Ascending aorta (tissue), 2 donors: Measurements from ENCODE around the gene PDIA6. TPM values are rescaled to one million over a fixed set of nuclear protein-coding genes. Genes with fewer than 3 reads are reported as not detected.

Experiments used
- DNase-seq, 2 donors: peaks; one replicate each; pipeline ENCODE4 v3.0.0-alpha.2; 2019; ENCODE audit warnings: low spot score in 2 of 2
- H3K27ac ChIP-seq, 2 donors: fragments of 200-600 bp; sonication (generic); one replicate each; pipeline ENCODE4 v1.5.1; 2016 to 2017; ENCODE audit warnings: mild to moderate bottlenecking in 1 of 2
- H3K27me3 ChIP-seq: fragments of 200-600 bp; sonication (generic); one replicate; pipeline ENCODE4 v1.5.1; 2017
- H3K36me3 ChIP-seq, 2 donors: fragments of 200-600 bp; sonication (generic); one replicate each; pipeline ENCODE4 v1.5.1; 2016
- H3K4me1 ChIP-seq, 2 donors: fragments of 200-600 bp; sonication (generic); one replicate each; pipeline ENCODE4 v1.5.1; 2016 to 2017; ENCODE audit warnings: mild to moderate bottlenecking in 1 of 2
- H3K4me3 ChIP-seq, 2 donors: fragments of 200-600 bp; sonication (generic); one replicate each; pipeline ENCODE4 v1.5.1; 2016 to 2017; ENCODE audit warnings: mild to moderate bottlenecking in 1 of 2
- H3K9me3 ChIP-seq, 2 donors: fragments of 200-600 bp; sonication (generic); one replicate each; pipeline ENCODE4 v1.5.1; 2016
- intact Hi-C: fragments of 100-400 bp; cut with DNase I; formaldehyde crosslinking; loops from one replicate; pipeline ENCODE4 v1.15.1; 2023
- total RNA-seq: library from RNA; depleted of rRNA; stranded (reverse); fragments of >200 nt; gene quantifications from one replicate; pipeline ENCODE4 v1.1.0, GENCODE V29; 2016
- TF ChIP-seq, protein P1 (sequence below), 3 experiments: fragments of 200-600 bp in 2 of 3; fragments of 450-650 bp in 1 of 3; sonication (generic) in 2 of 3; IDR thresholded peaks; one replicate each; pipeline ENCODE4 v1.5.1; 2016 to 2019; ENCODE audit warnings: antibody characterized with exemption in 3 of 3, mild to moderate bottlenecking in 1 of 3, moderate library complexity in 1 of 3

Gene PDIA6, protein sequence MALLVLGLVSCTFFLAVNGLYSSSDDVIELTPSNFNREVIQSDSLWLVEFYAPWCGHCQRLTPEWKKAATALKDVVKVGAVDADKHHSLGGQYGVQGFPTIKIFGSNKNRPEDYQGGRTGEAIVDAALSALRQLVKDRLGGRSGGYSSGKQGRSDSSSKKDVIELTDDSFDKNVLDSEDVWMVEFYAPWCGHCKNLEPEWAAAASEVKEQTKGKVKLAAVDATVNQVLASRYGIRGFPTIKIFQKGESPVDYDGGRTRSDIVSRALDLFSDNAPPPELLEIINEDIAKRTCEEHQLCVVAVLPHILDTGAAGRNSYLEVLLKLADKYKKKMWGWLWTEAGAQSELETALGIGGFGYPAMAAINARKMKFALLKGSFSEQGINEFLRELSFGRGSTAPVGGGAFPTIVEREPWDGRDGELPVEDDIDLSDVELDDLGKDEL
- total RNA-seq = 56.4 TPM

DNA sequence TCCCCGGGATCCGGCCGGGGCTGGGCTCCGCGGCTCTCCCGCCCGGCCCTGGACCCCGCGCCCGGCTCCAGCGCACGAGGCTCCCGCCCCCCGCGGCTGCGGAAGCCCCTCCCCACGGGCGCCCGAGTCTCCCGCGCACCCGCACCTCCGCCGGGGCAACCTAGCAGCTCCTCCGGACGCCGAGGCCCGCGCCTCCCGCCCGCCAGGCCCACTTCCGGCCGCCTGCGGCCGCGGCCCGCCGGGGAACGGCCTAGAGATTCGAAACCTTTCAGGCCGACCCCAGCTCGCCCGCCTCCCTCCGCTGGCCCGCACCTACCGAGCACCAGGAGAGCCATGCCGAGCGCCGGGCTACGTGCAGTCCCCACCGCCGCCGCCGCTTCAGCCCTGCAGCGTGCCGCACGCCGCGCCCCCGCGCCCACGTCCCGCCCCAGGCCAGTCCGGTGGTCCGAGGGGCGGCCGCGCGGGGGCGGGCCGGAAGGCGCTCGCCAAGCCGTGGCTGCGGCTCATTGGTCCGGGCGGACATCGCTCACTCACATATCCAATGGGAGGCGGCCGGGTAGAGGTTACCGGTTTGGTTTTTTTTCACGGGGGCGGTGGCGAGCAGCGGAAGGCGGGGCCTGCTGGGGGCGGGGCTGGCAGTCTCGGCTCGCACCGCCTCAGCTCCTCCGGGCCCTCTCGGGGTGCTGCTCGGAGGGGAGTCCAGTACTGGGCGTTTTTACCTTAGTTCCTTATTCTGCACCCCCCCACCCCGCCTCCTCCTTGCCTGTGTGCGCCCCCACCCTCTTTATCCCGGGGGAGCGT lies at the start of gene PDIA6:
Gene PDIA6 (minus strand): TSS at position 424 of the 801 bp plus-strand sequence. CDS start 89 bp downstream, at position 335.
- Histone ChIP-seq H3K27ac (peak within 1 kb of the TSS; percentile 71 to 81), H3K36me3 (no peaks in the 10 kb centered on the region), H3K4me1 (peaks cover 0 to 20% of the 10 kb centered on the region in 2 donors), H3K9me3 (no peaks in the 10 kb centered on the region), H3K4me3 (peak within 1 kb of the TSS; percentile 68 to 74), H3K27me3 (no peaks in the 10 kb centered on the region)
- intact Hi-C loops = loop anchor here (1.0 to 5.0 kb wide), 10 partner anchors 96 to 1905 kb away; partner anchors contain the start of genes HPCAL1, LPIN1, NOL10 and ODC1
- peak; percentile 89 to 98 for DNase-seq
- TF ChIP-seq, protein P1, sequence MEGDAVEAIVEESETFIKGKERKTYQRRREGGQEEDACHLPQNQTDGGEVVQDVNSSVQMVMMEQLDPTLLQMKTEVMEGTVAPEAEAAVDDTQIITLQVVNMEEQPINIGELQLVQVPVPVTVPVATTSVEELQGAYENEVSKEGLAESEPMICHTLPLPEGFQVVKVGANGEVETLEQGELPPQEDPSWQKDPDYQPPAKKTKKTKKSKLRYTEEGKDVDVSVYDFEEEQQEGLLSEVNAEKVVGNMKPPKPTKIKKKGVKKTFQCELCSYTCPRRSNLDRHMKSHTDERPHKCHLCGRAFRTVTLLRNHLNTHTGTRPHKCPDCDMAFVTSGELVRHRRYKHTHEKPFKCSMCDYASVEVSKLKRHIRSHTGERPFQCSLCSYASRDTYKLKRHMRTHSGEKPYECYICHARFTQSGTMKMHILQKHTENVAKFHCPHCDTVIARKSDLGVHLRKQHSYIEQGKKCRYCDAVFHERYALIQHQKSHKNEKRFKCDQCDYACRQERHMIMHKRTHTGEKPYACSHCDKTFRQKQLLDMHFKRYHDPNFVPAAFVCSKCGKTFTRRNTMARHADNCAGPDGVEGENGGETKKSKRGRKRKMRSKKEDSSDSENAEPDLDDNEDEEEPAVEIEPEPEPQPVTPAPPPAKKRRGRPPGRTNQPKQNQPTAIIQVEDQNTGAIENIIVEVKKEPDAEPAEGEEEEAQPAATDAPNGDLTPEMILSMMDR (IDR thresholded peaks at IDR 0.05) = peak in 1 of 3 experiments; percentile 43

DNA sequence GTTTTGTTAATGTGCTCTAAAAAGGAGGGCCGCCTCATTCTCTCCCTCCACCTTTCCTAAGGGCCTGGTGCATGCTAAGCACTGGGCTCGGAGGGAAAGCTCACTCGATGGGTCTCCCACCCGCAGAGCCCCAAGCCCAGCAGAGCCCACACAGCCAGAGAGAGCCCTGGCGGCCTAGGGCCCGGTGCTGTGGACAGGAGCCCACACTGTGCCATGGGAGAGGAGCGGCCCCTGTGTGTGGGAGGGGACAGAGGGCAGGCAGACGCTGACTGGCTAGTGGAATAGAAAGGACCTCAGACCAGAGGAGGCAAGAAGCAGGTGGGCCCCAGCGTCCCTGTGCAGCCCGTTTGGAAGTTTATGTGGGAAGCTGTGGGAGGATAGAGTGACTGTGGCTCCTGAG lies 49.7 kb upstream of the PDIA6 start:
- H3K27me3 ChIP-seq = no peaks in the 10 kb centered on the region

DNA sequence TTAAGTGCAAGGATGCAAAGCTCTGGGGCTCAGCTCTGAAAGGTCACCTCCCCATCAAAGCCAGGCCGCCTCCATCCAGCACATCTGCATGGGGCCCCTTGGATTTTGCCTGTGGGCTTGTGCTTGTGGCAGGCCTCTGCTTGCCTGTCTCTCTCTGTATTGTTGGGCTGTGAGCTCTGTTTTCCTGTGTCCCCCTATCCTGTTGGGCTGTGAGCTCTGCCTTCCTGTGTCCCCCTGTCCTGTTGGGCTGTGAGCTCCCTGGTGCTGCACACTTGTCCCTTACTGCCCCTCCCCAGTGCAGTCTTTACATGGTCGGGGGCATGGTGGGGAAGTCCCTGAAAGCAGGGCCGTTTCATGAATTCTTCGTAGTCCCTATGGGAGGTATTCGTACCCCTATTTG lies 49.2 kb upstream of the PDIA6 start:
- no peaks in the 10 kb centered on the region for H3K4me1 ChIP-seq
- intact Hi-C loops = no loop called here
- H3K4me3 ChIP-seq = no peak overlapping the region
- no peak for DNase-seq
- no peak overlapping the region for H3K27ac ChIP-seq
- no peaks in the 10 kb centered on the region for H3K9me3 ChIP-seq
- H3K36me3 ChIP-seq = no peaks in the 10 kb centered on the region
- H3K27me3 ChIP-seq = no peaks in the 10 kb centered on the region
- TF ChIP-seq, protein P1 (IDR thresholded peaks at IDR 0.05) = no peak

More for the DNA sequence above, 49.7 kb upstream of the PDIA6 start:
- H3K4me3 ChIP-seq = no peak overlapping the region
- H3K9me3 ChIP-seq = no peaks in the 10 kb centered on the region
- DNase-seq = no peak
- intact Hi-C loops = no loop called here
- H3K27ac ChIP-seq = no peak overlapping the region
- TF ChIP-seq, protein P1 (IDR thresholded peaks at IDR 0.05) = no peak
- H3K4me1 ChIP-seq = no peaks in the 10 kb centered on the region
- no peaks in the 10 kb centered on the region for H3K36me3 ChIP-seq

DNA sequence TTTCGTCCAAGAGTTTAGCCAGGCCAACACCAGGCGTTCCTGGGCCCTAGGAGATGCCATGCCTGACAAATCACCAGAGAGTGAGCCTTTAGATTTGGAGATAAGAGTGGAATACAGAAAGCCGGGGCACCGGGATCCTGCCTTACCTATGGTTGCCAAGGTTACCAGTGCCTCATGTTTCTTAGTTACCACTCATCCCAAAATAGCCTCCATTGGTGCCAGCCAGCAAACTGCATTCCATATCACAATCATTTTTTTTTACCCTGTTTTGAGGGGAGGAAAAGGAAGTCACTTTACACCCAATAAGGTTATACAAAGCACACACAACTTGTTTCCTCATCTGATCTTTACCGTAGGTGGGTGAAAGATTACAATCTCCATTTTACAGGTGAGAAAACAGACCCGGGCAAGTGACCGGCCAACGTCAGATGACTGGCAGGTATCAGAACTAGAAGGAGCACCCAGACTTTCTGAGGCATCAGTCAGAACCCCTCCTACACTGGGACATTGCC lies 48.3 kb upstream of the PDIA6 start:
- no peaks in the 10 kb centered on the region for H3K27me3 ChIP-seq
- TF ChIP-seq, protein P1 (IDR thresholded peaks at IDR 0.05) = no peak
- no peak overlapping the region for H3K27ac ChIP-seq
- intact Hi-C loops = no loop called here
- H3K9me3 ChIP-seq = no peaks in the 10 kb centered on the region
- H3K4me1 ChIP-seq = no peaks in the 10 kb centered on the region
- DNase-seq = no peak
- H3K4me3 ChIP-seq = no peak overlapping the region
- H3K36me3 ChIP-seq = no peaks in the 10 kb centered on the region

DNA sequence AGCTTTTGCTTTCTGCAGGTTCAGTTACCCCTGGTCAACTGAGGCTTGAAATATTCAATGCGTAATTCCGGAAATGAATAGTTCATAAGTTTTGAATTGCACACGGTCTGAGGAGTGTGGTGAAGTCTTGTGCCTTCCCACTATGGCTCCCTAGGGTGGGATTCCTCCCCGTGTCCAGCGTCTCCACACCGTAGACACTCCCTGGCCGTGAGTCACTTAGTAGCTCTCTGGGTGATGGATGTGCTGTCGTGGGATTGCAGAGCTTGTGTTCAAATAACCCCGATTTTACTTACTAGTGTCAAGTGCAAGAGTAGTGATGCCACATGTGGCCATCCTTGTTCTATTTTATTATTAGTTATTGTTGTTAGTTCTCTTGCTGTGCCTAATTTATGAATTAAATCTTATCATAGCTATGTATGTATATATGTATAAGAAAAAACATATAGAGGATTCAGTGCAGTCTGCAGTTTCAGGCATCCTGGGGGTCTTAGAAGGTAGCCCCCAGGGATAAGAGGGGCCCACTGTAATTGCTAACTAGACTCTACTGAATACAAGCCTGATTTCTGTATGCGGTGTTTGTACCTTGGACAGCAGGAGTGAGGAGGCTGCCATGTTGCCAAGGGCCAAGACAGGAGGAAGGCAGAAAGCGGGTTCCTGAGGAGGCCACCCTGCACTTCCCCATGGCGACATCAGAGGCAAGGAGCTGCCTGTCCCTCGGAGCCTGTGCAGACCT lies 47.7 kb upstream of the PDIA6 start:
- no peak for DNase-seq
- H3K27ac ChIP-seq = no peak overlapping the region
- H3K27me3 ChIP-seq = no peaks in the 10 kb centered on the region
- no peaks in the 10 kb centered on the region for H3K36me3 ChIP-seq
- intact Hi-C loops = no loop called here
- no peaks in the 10 kb centered on the region for H3K4me1 ChIP-seq
- H3K9me3 ChIP-seq = no peaks in the 10 kb centered on the region
- no peak overlapping the region for H3K4me3 ChIP-seq
- TF ChIP-seq, protein P1 (IDR thresholded peaks at IDR 0.05) = no peak
